Stimulated activated CD4-positive, alpha-beta T cell treated with anti-CD3 and anti-CD28 coated beads, Interleukin-4, amount 100 ng/mL, for 4 hours (primary cell): ENCODE results near the gene RAB42.
"Not testable (repeated sequence)": the region's sequence is repeated elsewhere in the genome, so short reads cannot be mapped to it uniquely, and the experiment has no call there.

Experiments used
- DNase-seq, 2 experiments: peaks; one replicate each; pipeline ENCODE4 v3.0.0-alpha.2; 2020

The RAB42 gene

GRCh38 chr1:28591708-28592320, at the start of gene RAB42:
TSS of gene RAB42 (plus strand) at chr1:28592265. CDS start at chr1:28592512, 247 bp downstream.
- DNase-seq = peak in 1 of 2 experiments; percentile 12

GRCh38 chr1:28545246-28545628, 46.8 kb upstream of the RAB42 start:
- DNase-seq = no peak

- no peak for DNase-seq
Observed at GRCh38 chr1:28548318-28548717, 43.7 kb upstream of the RAB42 start.

GRCh38 chr1:28551381-28551780, 40.7 kb upstream of the RAB42 start:
- no peak for DNase-seq

- DNase-seq = peak; percentile 96
Observed at GRCh38 chr1:28552758-28553663, 39.1 kb upstream of the RAB42 start, which contains the start of gene TRNAU1AP. TSS of gene TRNAU1AP (plus strand) at chr1:28553085. CDS start at chr1:28553111, 26 bp downstream.

GRCh38 chr1:28560886-28561285, 31.2 kb upstream of the RAB42 start:
- DNase-seq = no peak

GRCh38 chr1:28564310-28564709, 27.8 kb upstream of the RAB42 start:
- no peak for DNase-seq

- DNase-seq = no peak
Observed at GRCh38 chr1:28565040-28565439, 27.0 kb upstream of the RAB42 start.

- DNase-seq = no peak
Observed at GRCh38 chr1:28565726-28566125, 26.3 kb upstream of the RAB42 start.

- no peak for DNase-seq
Observed at GRCh38 chr1:28566931-28567330, 25.1 kb upstream of the RAB42 start.

- no peak for DNase-seq
Observed at GRCh38 chr1:28571911-28572310, 20.2 kb upstream of the RAB42 start.

GRCh38 chr1:28572891-28573290, 19.2 kb upstream of the RAB42 start:
- DNase-seq = not testable (repeated sequence)

- no peak for DNase-seq
Observed at GRCh38 chr1:28573564-28573963, 18.5 kb upstream of the RAB42 start.

GRCh38 chr1:28577052-28577678, 14.9 kb upstream of the RAB42 start:
- peak in 1 of 2 experiments; percentile 27 for DNase-seq

- peak in 1 of 2 experiments; percentile 21 for DNase-seq
Observed at GRCh38 chr1:28577738-28578536, 14.1 kb upstream of the RAB42 start.

GRCh38 chr1:28578696-28579218, 13.3 kb upstream of the RAB42 start:
- DNase-seq = no peak

- no peak for DNase-seq
Observed at GRCh38 chr1:28579401-28579800, 12.7 kb upstream of the RAB42 start.

GRCh38 chr1:28580722-28581530, 11.1 kb upstream of the RAB42 start:
- peak in 1 of 2 experiments; percentile 73 for DNase-seq

- peak; percentile 92 to 93 for DNase-seq
Observed at GRCh38 chr1:28581531-28582247, 10.4 kb upstream of the RAB42 start.

- no peak for DNase-seq
Observed at GRCh38 chr1:28582248-28582615, 9.8 kb upstream of the RAB42 start.
